Adipocyte (in vitro differentiated cells): Measurements from ENCODE around the gene SORL1.

Source experiments
- DNase-seq: peaks from one replicate; pipeline ENCODE4 v3.0.0-alpha.2; 2015; ENCODE audit warnings: low read depth
- H3K27me3 ChIP-seq: replicated peaks from 2 replicates; pipeline ENCODE4 v1.7.0; 2013; ENCODE audit warnings: mild to moderate bottlenecking, low read length, moderate library complexity; ENCODE audit not compliant: control insufficient read depth, insufficient read depth
- H3K36me3 ChIP-seq: 2 replicates; pipeline ENCODE4 v1.7.0; 2013; ENCODE audit warnings: low read length, mild to moderate bottlenecking, moderate library complexity; ENCODE audit not compliant: control insufficient read depth, insufficient read depth, severe bottlenecking
- H3K4me1 ChIP-seq: 2 replicates; pipeline ENCODE4 v1.7.0; 2013; ENCODE audit warnings: mild to moderate bottlenecking, low read length, moderate library complexity; ENCODE audit not compliant: control insufficient read depth, insufficient read depth
- H3K4me3 ChIP-seq: 2 replicates; pipeline ENCODE4 v1.7.0; 2013; ENCODE audit warnings: mild to moderate bottlenecking, low read length, moderate library complexity
- H3K9ac ChIP-seq: 2 replicates; pipeline ENCODE4 v1.7.0; 2013; ENCODE audit warnings: mild to moderate bottlenecking, low read length, moderate library complexity
- H3K9me3 ChIP-seq: 2 replicates; pipeline ENCODE4 v1.7.0; 2013; ENCODE audit warnings: mild to moderate bottlenecking, low read length, moderate library complexity; ENCODE audit not compliant: control insufficient read depth

Gene SORL1

DNA sequence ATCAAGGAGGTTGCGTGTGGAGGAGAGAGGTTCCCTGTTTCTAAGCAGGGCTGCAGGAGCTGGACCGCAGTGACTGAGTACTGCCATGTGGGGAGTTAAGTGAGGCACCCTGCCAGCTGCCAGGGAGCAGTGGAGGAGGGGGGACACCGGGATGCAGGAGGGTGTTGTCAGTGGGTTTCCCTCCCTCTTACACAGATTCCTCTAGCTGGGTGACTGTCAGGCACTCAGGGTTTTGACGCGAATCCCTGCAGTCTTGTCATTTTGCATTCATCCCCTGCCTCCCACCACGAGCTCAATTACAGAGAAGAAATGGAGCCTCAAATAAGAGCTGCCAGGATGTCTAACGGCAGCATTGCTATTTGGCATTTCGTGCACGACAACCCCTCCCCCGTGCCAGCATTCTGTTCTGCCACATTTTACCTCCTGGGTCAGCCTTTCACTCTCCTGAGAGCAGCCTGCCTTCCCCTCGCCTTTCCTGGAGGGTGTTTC, 120.5 kb downstream of the SORL1 start:
- Histone ChIP-seq H3K9me3 (peaks cover 8% of the 10 kb centered on the region), H3K9ac (no peak overlapping the region), H3K27me3 (peaks cover 34% of the 10 kb centered on the region), H3K36me3 (no peaks in the 10 kb centered on the region), H3K4me3 (no peak overlapping the region), H3K4me1 (peaks cover 29% of the 10 kb centered on the region)
- DNase-seq: no peak

DNA sequence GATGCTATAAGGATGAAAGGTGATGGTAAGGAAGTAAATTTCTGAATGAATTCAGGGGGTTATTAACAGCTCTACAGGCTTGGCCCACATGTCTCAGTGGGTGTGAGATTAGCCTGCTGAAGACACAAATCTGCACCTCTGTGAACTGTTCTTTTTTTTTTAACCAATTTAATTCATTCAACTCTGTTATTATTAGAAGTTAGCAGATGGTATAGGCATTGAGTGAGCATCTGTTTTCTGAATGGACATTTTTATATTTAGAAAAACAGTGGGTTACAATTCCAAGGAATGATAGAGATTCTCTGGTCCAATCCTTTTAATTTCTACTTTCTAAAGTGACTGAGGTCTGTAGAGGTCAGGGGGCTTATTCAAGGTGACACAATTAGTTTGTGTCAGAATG, 122.7 kb downstream of the SORL1 start:
- peaks cover 45% of the 10 kb centered on the region for H3K4me1 ChIP-seq
- peaks cover 34% of the 10 kb centered on the region for H3K27me3 ChIP-seq
- H3K9me3 ChIP-seq: peaks cover 11% of the 10 kb centered on the region

DNA sequence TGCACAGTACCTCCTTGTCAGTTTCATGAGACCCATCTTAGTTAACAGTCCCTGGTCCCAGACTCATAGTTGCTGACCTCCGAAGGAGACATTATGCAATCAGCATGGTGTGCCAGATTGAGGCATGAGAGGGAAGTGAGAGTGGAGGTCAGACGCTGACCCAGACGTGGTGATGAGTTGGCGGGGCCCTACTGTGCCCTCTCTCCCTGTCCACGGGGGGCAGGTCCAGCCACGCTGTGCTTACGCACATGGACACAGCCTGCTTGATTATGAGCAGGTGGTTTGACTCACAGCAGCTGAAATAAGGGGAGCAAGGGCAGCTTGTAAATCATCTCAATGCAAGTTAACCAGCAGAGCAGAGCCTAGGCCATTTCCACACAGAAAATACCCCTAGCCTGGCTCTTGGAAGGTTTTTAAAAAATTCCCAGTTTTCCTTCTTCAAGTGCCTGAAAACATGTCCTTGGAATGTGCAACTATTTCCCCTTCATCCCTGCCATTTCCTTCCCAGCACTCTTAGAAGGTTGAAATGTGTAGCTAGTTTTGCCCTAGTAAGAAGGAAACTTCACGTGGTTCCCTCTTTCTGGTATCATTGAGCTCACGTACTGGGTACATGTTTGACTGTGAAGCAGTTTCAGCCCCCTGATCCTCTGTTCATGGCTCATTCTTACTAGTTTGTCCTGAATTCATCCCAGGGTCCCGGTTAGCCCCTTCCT, 123.3 kb downstream of the SORL1 start:
- no peaks in the 10 kb centered on the region for H3K36me3 ChIP-seq
- H3K4me1 ChIP-seq: peaks cover 45% of the 10 kb centered on the region
- no peak for DNase-seq

More for the DNA sequence above, 122.7 kb downstream of the SORL1 start:
- H3K36me3 ChIP-seq: no peaks in the 10 kb centered on the region
- H3K9ac ChIP-seq: no peak overlapping the region
- H3K4me3 ChIP-seq: no peak overlapping the region
- DNase-seq: no peak

DNA sequence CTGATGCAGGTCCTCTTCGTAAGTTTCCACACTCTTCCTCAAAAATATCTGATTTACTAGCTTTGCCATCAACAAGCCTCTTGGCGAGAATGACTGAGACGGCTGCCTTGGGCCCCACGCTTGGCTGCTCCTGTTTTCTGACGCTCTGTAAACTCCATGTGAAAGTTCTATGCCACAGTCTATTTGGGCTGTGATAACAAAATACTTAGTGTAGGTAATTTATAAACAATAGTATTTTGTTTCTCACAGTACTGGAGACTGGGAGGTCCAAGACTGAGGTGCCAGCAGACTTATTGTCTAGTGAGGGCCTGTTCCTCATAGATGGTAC, 123.8 kb downstream of the SORL1 start:
- Histone ChIP-seq H3K4me3 (no peak overlapping the region), H3K9me3 (peaks cover 19% of the 10 kb centered on the region), H3K36me3 (no peaks in the 10 kb centered on the region), H3K27me3 (peaks cover 33% of the 10 kb centered on the region), H3K9ac (no peak overlapping the region), H3K4me1 (peaks cover 44% of the 10 kb centered on the region)
- no peak for DNase-seq

More for the DNA sequence above, 123.3 kb downstream of the SORL1 start:
- peaks cover 17% of the 10 kb centered on the region for H3K9me3 ChIP-seq
- no peak overlapping the region for H3K9ac ChIP-seq
- peaks cover 34% of the 10 kb centered on the region for H3K27me3 ChIP-seq
- H3K4me3 ChIP-seq: no peak overlapping the region

DNA sequence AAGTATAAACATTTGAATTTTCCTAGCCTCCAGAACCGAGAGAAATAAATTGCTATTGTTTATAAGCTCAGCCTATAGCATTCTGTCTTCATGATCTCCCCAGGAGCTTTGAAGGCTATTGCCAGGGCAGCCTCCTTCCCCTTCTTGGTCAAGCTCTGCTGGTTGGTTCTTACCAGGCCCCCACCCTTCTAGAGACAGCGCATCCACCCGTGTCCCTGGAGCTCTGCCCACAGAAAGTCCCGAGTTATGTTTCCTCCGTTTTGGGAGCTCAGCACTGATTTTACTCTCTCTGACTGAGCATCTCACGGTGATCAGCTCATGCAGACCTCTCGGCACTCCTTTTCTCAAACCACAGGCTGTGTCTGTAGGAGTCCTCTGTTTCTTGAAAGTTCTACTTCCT, 124.4 kb downstream of the SORL1 start:
- H3K36me3 ChIP-seq: no peaks in the 10 kb centered on the region
- peaks cover 31% of the 10 kb centered on the region for H3K27me3 ChIP-seq
- H3K9me3 ChIP-seq: peaks cover 19% of the 10 kb centered on the region
- H3K9ac ChIP-seq: no peak overlapping the region
- no peak for DNase-seq
- no peak overlapping the region for H3K4me3 ChIP-seq
- H3K4me1 ChIP-seq: peaks cover 38% of the 10 kb centered on the region

DNA sequence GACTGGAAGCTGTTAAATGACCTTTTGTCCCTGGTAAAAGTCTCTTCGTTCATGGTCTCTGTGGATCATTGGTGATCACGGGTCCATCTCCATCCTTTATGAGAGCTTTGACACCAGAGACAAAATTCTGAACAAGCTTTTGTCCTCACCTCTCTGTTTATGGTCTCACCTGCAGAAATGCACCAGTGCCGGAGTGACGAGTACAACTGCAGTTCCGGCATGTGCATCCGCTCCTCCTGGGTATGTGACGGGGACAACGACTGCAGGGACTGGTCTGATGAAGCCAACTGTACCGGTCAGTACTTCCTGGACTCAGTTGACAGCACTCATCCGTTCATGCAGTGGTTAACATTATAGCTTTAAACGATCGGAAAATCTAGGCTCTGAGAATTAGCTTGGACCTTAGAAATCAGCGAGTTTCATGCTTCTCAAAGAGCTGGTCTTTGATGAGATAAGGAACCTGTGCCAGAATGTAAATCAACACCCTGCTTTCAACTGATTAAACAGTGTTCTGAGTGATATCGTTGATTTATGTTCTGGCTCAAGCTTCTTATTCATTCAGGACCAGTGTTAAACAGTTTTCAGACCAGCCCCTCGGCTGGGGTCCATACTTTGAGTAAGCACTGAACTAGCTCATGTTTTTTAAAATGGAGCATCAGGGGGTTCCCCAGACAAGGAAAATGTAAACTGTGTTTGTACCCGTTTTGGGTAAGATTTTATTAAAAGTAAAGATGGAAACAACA, 125.2 kb downstream of the SORL1 start:
- H3K9ac ChIP-seq: no peak overlapping the region
- peaks cover 19% of the 10 kb centered on the region for H3K9me3 ChIP-seq
- H3K27me3 ChIP-seq: peaks cover 26% of the 10 kb centered on the region
- peaks cover 31% of the 10 kb centered on the region for H3K4me1 ChIP-seq
- H3K36me3 ChIP-seq: no peaks in the 10 kb centered on the region
- no peak for DNase-seq
- H3K4me3 ChIP-seq: no peak overlapping the region

DNA sequence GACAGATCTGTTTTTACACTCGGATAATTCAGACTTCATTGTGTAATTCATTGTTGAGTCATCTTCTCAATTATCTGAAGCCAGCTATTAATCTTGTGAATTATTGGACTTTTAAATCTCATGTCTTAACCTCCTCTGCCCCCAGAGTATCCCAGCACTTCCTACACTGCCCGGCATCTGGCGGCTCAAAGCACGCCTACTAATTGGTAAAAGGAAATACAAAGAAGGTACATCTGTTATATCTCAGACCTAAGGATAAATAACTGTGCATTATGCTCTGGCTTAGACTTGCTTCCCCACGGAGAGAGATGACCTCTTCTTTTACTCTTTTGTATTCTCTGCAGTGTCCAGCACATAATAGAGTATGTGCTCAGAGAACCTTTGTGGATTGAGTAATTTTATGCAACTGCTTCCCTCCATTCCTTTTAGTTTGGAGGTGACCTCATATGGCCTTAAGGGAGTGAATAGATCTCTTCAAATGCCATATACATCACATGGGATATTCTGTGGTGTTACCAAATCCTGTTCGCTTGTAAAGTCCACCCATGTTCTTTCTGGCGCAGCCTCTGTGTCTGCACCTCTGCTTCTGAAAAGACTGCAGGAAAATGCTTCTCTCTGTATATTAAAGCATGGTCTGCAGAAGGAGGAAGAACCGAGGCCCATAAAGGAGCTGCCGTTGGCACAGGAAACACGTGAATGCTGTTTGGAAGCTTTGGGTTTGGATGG, 126.3 kb downstream of the SORL1 start:
- Histone ChIP-seq H3K9ac (no peak overlapping the region), H3K36me3 (no peaks in the 10 kb centered on the region), H3K4me3 (peak overlapping the region; percentile 48), H3K4me1 (peaks cover 31% of the 10 kb centered on the region), H3K27me3 (peaks cover 19% of the 10 kb centered on the region), H3K9me3 (peaks cover 19% of the 10 kb centered on the region)
- no peak for DNase-seq

DNA sequence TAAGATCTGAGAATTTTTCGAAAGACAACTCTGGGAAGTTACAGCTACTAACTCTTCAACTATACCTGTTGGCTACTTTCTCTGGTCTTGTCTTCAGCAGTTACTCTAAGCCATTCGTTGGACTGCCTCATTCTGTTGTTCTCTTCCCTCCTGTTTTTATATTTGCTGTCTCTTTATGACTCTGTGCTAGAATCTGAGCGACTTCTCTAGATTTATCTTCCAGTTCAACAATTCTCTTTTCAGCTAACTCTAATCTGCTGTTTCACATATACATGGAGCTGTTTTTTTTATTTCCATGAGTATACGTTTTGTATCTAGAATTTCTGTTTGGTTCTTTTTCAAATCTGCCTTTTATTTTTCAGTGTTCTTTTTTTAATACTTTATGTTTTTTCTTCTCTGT, 128.0 kb downstream of the SORL1 start:
- H3K4me3 ChIP-seq: no peak overlapping the region
- no peaks in the 10 kb centered on the region for H3K36me3 ChIP-seq
- peaks cover 19% of the 10 kb centered on the region for H3K9me3 ChIP-seq

DNA sequence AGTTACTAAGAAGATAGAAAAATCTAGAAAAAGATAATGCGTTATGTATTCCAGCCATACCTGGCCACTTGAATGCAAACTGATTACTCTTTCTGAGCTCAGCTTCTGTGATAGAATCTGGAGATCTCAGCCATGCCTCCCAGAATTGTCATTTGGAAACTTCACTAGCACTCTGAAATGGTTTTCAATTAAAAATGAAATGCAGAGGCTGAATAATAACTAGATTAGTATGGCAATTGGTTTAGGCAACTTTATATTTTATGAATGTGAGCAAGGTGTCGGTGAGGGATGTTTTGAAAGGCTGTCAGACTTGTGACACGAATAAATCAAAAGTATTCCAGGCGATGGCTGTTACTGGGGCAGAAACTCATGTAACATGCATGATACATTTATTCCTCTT, 129.5 kb downstream of the SORL1 start:
- Histone ChIP-seq H3K9me3 (peaks cover 17% of the 10 kb centered on the region), H3K4me3 (no peak overlapping the region), H3K9ac (no peak overlapping the region), H3K4me1 (peaks cover 25% of the 10 kb centered on the region), H3K36me3 (no peaks in the 10 kb centered on the region), H3K27me3 (peaks cover 12% of the 10 kb centered on the region)
- no peak for DNase-seq

More for the DNA sequence above, 128.0 kb downstream of the SORL1 start:
- Histone ChIP-seq H3K27me3 (peaks cover 8% of the 10 kb centered on the region), H3K4me1 (peaks cover 28% of the 10 kb centered on the region), H3K9ac (no peak overlapping the region)
- no peak for DNase-seq

DNA sequence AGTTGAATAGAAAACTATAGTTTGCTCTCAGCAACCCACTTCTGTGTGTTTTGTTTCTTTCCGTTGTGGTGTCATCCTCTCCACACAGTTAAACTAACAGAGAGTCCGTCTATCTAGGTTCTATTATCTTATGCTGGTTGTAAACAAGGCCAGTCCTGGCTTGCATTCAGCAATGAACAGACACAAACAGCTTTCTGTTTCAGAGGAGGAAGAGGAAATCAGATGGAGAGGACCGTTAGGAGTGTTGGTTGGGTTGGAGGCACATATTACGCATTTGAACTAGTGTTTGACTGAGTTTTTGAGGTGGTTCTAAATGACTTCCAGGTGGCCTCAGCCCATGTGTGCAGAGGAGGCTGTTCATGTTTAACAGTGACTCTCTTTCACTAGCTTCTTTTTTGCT, 130.2 kb downstream of the SORL1 start:
- DNase-seq: no peak
- Histone ChIP-seq H3K27me3 (peaks cover 11% of the 10 kb centered on the region), H3K36me3 (no peaks in the 10 kb centered on the region), H3K9ac (no peak overlapping the region), H3K9me3 (peaks cover 11% of the 10 kb centered on the region), H3K4me1 (peaks cover 23% of the 10 kb centered on the region), H3K4me3 (no peak overlapping the region)

DNA sequence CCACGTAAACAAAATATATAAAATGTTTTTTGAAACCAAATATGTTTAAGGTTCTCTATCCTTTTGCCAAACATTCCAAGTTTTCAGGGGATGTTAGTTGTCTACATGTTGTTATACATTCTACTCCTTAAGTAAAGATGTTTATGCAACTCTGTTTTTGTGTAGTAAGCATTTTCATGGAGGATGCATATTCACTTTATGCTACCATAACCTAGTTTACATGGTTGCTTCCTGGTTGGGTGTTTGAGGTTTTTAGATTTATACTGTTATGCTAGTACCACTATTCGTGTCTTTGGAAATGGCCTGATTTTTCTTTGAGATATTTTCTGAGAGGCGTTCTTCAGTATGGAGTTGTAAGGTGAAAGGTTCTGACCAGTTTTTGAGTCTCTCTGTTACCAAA, 131.7 kb downstream of the SORL1 start:
- H3K9me3 ChIP-seq: peaks cover 11% of the 10 kb centered on the region
- DNase-seq: no peak
- peaks cover 13% of the 10 kb centered on the region for H3K27me3 ChIP-seq
- no peak overlapping the region for H3K9ac ChIP-seq
- H3K36me3 ChIP-seq: no peaks in the 10 kb centered on the region
- H3K4me3 ChIP-seq: no peak overlapping the region
- peaks cover 8% of the 10 kb centered on the region for H3K4me1 ChIP-seq
